NCI-H2171 treated with DMSO at 0.1 percent for 48 hours (cell line): ENCODE measurements around the gene UTP11.

Source experiments
- DNase-seq: peaks from one replicate; lab custom pipeline; 2025; lab: John Stamatoyannopoulos, UW

The UTP11 gene

GRCh38 chr1:38071312-38072256, 59.0 kb downstream of the UTP11 start:
- DNase-seq: peak; percentile 66

- no peak for DNase-seq
Observed at GRCh38 chr1:38072858-38073257, 60.3 kb downstream of the UTP11 start.

- DNase-seq: no peak
Observed at GRCh38 chr1:38073534-38074301, 61.2 kb downstream of the UTP11 start.

GRCh38 chr1:38074302-38074677, 61.8 kb downstream of the UTP11 start:
- no peak for DNase-seq
